HT-29 (cell line): ENCODE data around the gene OR4C16. TPM values are rescaled to one million over a fixed set of nuclear protein-coding genes. Genes with fewer than 3 reads are reported as not detected.

Experiments used
- DNase-seq: peaks from one replicate; pipeline ENCODE4 v3.0.0-alpha.2; 2015; ENCODE audit warnings: low spot score
- total RNA-seq: library from RNA; depleted of rRNA; stranded (reverse); fragments of >200 nt; shearing (Covaris generic); gene quantifications from 2 replicates; pipeline ENCODE4 v1.2.3, GENCODE V29; 2014; rRNA removed

Gene OR4C16, protein sequence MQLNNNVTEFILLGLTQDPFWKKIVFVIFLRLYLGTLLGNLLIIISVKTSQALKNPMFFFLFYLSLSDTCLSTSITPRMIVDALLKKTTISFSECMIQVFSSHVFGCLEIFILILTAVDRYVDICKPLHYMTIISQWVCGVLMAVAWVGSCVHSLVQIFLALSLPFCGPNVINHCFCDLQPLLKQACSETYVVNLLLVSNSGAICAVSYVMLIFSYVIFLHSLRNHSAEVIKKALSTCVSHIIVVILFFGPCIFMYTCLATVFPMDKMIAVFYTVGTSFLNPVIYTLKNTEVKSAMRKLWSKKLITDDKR
- total RNA-seq, result not detected in 2 replicates

DNA sequence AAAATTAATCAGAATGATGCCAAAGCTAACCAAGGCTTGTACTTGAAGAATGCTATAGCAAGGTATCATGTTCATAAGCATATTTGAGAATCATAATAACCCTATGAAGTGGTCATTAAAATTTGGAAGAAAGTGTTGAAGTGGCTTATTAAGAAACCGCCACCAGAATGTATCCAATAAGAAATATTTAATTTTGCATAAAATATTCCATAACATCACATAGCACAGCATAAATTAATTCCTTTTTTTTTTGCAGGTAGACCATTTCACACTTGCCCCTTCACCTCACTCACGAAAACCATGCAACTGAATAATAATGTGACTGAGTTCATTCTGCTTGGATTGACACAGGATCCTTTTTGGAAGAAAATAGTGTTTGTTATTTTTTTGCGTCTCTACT lies at the start of gene OR4C16:
TSS of gene OR4C16 (plus strand) at position 301 of the 400 bp plus-strand sequence. CDS start at position 301, 0 bp downstream.
- no peak for DNase-seq

DNA sequence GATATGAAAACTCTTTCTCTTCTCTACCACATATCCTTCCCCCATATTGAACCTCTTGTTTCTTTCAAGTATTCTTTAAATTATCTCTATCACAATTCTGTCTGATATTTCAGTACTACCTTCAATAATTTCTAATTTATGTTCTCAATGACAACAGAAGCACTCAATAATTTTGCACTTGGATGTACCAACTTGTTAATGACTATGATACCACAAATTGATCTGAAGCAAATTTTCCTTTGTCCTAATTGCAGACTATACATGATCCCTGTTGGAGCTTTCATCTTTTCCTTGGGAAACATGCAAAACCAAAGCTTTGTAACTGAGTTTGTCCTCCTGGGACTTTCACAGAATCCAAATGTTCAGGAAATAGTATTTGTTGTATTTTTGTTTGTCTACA lies 17.8 kb upstream of the OR4C16 start, which contains the start of gene OR4C15:
TSS of gene OR4C15 (plus strand) at position 301 of the 400 bp plus-strand sequence. CDS start at position 301, 0 bp downstream.
- DNase-seq, result no peak

DNA sequence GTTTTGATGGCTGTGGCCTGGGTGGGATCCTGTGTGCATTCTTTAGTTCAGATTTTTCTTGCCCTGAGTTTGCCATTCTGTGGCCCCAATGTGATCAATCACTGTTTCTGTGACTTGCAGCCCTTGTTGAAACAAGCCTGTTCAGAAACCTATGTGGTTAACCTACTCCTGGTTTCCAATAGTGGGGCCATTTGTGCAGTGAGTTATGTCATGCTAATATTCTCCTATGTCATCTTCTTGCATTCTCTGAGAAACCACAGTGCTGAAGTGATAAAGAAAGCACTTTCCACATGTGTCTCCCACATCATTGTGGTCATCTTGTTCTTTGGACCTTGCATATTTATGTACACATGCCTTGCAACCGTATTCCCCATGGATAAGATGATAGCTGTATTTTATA lies 620 bp downstream of the OR4C16 start:
- no peak for DNase-seq

DNA sequence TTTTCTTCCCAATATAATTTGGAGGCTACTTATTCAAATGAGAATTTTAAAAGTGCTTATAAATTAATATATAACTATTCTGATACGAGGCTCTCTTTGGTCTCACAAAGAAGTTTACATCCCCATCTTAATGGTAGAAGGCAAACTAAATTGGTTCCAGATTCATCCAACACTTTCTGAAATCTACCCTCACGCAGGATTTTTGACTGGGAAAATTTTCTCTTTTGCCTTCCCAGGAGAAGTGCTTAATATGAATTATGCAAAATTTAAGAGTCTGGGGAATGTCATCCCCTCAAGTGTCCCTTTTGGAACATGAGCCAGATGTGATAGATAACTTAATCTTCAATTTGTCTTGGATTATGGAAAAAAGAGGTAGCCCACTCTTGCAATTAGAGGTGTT lies 35.6 kb downstream of the OR4C16 start, which contains the start of gene OR4C11:
TSS of gene OR4C11 (minus strand) at position 101 of the 400 bp plus-strand sequence. CDS start 3,272 bp downstream, outside the sequence.
- DNase-seq, result no peak

Other genes starting within 250 kb of the OR4C16 start
- gene OR4A16, start 228.9 kb upstream of the OR4C16 start, total RNA-seq, result not detected in 2 replicates
- not detected in 2 replicates for gene OR4A15, start 204.2 kb upstream of the OR4C16 start, total RNA-seq
- gene OR4C15, start 17.7 kb upstream of the OR4C16 start, total RNA-seq, result not detected in 2 replicates
- not detected in 2 replicates for gene OR4C11, start 35.5 kb downstream of the OR4C16 start, total RNA-seq
- gene OR4P4, start 63.0 kb downstream of the OR4C16 start, total RNA-seq, result not detected in 2 replicates
- gene OR4S2, start 76.2 kb downstream of the OR4C16 start, total RNA-seq, result not detected in 2 replicates
- gene OR4C6, start 90.1 kb downstream of the OR4C16 start, total RNA-seq, result not detected in 2 replicates
- not detected in 2 replicates for gene OR5D13, start 201.3 kb downstream of the OR4C16 start, total RNA-seq
- not detected in 2 replicates for gene OR5D14, start 223.4 kb downstream of the OR4C16 start, total RNA-seq
- gene OR5L1, start 239.2 kb downstream of the OR4C16 start, total RNA-seq, result not detected in 2 replicates
- gene OR5D18, start 247.5 kb downstream of the OR4C16 start, total RNA-seq, result not detected in 2 replicates